ENCODE results near the gene XRCC2.
A peak's percentile ranks its signal among the peaks of the same experiment; 100 is the strongest.
"Not testable (repeated sequence)": the region's sequence is repeated elsewhere in the genome, so short reads cannot be mapped to it uniquely, and the experiment has no call there.

XRCC2 gene

DNA sequence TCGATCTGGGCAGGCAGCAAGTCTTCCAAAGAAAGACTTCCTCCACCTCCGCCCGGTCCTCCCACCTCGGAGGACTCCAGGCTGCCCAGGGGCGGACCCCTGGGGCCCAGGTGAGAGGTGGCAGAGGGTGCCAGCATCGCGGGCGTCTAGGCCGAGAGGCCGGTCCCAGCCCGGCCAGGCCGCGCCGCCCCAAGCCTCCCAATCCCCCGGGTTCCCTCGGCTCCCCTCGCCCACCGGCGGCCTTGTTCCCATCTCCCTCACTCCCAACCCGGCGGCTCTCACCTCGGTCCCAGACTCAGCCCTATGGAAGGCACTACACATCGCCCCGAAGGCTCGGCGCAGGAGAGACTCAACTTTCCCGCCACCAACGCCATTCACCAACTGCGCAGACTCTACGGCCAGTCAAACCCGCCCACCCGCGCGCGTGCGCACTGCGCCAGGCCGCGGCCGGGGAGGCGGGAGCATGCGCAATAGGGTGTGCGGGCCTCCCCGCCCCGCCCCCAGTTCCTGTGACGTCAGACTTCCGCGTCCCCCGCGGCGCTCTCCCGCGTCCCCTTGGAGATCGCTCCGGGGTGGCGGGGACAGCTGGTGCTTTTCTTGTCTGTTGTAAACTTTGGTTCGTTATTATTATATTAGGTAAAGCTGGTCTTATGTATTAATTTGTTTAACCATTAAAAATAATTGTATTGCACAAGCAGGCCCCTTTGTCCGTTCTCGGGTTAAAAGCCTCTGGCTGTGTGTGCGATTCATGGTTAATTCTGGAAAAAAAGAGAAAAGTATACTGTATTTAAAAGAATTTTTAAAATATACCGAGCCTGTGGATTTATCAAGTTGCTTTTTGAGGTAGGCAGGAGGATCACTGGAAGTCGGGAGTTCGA lies at the start of gene XRCC2:
Gene XRCC2, minus strand, starts transcription at position 383 of the 878 bp plus-strand sequence. Its CDS starts 62 bp downstream, at position 321.
- peak; percentile 96 for DNase-seq

DNA sequence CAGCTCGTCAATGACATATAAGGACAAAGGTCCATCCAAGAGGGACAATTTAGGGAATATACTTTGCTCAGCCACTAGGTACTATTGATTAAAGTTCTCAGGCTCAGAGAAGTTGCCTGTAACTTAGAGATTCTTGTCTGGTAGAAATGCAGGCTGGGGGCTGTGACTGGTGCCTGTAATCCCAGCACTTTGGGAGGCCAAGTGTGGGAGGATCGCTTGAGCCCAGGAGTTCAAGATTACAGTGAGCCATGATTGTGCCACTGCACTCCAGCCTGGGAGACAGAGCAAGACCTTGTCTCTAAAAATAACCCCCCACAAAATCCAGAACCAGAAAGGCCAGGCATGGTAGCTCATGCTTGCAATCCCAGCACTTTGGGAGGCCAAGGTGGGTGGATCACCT lies 47.4 kb upstream of the XRCC2 start:
- DNase-seq = no peak

DNA sequence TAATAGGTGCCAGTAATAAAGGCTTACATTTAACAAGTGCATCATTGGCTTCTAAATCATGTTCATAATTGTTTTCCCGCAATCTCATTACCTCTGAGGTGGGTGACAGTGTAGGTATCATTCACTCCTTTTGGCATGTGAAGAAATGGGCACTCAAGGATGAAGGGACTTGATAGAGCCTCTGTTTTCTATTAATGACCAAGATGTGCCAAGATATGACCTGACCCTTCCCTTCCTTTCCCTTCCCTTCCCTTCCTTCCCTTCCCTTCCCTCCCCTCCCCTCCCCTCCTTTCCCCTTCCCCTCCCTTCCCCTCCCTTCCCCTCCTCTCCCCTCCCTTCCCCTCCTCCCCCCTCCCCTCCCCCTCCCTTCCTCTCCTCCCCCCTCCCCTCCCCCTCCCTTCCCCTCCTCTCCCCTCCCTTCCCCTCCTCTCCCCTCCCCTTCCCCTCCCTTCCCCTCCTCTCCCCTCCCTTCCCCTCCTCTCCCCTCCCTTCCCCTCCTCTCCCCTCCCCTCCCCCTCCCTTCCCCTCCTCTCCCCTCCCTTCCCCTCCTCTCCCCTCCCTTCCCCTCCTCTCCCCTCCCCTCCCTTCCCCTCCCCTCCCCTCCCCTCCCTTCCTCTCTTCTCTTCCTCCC lies 36.6 kb upstream of the XRCC2 start:
- not testable (repeated sequence) for DNase-seq

DNA sequence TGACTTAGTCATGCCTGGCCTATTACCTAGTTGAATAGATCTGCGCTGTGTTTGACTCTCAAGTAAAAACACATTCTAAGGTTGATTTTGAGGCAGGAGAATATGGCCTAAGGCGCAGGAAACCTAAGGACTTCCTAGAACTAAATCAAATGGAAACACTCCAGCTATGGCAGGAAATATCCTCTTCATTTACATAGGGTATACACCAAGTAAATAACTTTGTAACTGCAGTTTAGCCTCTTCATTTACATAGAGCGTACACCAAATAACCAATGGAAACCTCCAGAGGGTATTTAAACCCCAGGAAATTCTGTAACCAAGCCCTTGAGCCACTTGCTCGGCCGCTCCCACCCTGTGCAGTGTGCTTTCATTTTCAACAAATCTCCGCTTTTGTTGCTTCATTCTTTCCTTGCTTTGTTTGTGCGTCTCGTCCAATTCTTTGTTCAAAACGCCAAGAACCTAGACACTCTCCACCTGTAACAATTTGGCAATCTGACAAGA lies 35.6 kb upstream of the XRCC2 start:
- no peak for DNase-seq

DNA sequence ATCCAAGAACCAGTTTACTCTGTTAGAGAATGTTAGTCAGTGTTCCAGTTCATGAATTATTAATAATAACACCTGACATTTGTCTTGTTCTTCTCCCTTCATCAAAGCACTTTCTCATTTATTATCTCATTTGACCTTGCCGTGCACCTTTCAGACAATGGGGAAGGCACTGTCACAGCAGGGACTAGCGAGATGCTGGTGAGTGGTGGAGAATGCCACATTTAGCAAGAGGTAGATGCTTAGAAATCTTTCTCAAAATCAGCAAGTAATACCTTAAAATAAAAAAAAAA lies 34.2 kb upstream of the XRCC2 start:
- no peak for DNase-seq

DNA sequence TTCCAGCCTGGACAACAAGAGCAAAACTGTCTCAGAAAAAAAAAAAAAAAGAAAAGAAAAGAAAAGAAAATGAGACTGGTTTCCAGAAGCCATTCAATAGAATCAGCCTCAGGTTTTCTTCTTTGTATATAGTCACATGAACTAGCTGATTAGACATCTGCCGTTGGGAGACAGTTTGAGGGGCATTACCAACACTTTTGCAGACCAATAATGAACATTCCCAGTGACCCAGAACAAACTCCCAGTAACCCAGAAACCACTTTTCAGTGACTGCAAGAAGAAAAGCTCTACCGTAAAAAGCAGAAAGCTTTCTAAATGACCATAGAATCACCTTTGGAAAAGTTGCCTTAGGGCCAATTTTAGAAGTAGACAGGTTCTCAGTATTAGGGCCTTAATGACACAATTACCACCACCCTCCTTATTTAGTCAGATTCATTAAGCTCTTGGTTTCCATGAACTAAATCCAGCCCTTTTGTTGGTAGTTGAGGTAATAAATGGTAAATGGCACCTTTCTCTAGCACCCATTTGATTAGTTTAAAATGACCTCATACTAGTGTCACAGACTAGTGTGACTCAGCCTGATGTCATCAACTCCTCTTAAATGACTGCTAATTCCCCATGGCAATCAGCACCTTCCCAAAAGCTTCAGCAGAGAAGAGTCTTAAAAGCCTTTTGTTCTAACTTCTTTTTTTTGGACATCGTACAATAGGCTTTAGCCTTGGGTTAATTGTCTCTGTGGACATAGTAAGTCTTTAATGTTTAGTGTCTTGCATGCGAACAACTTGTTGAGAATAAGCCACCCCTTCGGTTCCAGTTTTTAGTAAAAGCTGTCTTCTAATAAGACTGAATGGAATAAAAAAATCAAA lies 33.6 kb upstream of the XRCC2 start:
- DNase-seq = peak; percentile 48

DNA sequence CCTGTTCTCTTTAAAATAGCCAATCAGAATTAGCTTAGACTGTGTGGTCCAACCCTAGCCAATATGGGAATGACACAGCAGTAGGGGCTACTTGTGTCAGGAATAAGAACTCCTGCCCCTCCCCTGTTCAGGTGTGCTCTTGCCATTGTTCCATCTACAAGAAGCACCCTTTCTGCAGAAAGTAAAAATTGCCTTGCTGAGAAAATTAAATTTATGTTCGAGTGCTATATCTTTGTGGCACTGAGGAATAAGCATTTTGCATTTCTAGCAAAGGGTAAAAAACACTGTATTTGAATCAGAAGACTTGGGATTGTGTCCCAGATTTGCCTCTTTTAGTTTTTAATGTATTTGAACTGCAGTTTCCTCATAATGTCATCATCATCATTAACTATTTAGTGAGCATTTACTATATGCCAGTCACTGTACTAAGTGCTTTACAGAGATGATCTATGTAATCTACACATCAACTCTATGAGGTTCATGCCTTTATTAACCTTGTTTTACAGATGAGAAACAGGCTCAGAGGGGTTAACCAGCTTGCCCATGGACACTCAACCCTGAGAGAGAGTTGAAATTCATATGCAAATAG lies 28.9 kb upstream of the XRCC2 start:
- DNase-seq = no peak

DNA sequence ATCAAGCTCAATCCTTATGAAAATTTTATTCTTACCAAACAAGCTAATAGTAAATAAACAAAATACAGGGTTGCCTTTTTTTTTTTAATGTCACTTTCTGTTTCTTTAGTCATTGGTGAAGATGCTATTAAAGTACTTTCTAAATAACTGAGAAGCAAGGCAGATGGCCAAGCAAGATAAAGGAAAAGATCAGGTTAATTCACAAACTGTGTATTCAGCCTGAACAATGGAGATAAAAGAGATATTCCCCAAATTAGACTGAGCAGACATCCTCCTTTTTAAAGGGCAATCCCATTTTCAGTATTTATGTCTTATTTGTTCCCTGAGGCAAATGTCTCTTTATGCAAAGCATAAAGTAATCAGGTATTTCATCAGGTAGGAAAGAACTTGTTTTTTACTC lies 23.1 kb upstream of the XRCC2 start:
- no peak for DNase-seq

DNA sequence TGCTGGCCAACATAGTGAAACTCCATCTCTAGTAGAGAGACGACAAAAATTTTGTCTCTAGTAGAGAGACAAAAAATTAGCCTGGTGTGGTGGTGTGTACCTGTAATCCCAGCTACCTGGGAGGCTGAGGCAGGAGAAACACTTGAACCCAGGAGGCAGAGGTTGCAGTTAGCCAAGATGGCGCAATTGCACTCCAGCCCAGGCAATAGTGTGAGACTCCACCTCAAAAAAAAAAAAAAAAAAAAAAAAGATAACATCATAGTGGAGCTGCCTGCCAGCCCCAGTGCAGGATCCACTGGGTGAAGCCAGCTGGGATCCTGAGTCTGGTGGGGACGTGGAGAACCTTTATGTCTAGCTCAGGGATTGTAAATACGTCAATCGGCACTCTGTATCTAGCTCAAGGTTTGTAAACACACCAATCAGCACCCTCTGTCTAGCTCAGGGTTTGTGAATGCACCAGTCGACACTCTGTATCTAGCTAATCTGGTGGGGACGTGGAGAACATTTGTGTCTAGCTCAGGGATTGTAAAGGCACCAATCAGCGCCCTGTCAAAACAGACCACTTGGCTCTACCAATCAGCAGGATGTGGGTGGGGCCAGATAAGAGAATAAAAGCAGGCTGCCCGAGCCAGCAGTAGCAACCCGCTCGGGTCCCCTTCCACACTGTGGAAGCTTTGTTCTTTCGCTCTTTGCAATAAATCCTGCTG lies 21.5 kb upstream of the XRCC2 start:
- DNase-seq = not testable (repeated sequence)

DNA sequence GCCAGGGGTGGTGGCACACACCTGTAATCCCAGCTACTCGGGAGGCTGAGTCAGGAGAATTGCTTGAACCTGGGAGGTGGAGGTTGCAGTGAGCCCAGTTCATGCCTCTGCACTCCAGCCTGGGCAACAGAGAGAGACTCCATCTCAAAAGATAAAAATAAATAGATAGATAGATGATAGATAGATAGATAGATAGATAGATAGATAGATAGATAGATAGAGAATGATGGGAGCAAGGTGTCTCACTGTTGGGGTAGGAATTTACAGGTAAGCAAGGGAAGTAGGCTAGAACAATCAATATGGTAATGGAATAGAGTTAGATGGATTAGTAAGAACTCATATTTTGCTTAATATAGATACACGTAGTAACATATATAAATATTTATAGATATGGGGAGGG lies 16.3 kb upstream of the XRCC2 start:
- DNase-seq = not testable (repeated sequence)

DNA sequence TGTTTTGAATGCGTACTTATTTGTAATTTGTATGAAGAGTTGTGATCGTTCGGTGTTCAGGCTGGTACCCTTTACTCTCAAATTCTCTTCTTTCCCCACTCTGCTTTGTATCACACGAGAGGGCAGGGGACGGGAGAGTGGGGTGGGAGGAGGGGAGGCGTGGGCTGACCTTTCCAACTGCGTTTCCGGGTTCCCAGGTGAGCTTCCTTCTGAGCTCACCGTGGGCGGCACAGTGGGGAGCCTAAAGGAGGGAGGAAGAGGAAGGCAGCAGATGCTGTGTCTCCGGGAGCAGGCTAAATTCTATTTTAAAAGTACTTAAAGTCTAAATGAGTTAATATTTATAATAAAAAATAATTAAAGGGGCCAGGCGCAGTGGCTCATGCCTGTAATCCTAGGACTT lies 7.4 kb upstream of the XRCC2 start:
- DNase-seq = no peak

DNA sequence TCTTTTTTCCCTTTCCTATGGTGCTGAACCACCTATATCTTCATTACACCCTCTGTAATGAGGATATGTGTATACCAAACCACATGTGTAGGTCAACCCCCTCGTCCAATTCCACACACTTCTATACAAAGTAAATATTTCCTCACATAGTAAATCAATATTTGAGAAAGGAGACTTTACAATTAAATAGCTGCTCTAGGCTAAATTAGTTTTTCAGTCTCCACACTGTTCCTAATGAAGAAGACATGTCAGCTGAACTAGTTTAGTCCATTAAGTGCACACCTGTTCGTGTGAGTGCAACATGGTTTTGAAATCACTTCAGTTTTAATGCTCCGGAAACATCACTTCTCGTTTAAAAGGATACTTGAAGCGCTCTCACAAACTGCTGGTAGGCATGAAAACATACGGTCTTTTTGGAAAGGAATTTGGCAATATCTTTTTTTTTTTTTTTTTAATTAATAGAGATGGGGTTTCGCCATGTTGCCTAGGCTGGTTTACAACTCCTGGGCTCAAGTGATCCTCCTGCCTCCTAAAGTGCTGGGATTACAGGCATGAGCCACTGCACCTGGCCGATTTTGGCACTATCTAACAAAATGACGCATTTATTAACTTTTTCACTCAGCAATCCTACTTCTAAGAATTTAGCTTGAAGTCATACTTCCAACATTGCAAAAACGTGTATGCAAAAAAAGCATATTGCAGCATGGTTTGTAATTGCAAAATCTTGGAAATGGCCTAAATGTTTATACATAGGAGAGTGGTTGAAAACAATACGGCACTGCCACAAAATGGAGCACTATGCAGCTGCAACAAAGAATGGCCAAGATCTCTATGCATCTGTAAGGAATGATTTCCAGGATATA lies 2.1 kb upstream of the XRCC2 start:
- DNase-seq = peak; percentile 90

DNA sequence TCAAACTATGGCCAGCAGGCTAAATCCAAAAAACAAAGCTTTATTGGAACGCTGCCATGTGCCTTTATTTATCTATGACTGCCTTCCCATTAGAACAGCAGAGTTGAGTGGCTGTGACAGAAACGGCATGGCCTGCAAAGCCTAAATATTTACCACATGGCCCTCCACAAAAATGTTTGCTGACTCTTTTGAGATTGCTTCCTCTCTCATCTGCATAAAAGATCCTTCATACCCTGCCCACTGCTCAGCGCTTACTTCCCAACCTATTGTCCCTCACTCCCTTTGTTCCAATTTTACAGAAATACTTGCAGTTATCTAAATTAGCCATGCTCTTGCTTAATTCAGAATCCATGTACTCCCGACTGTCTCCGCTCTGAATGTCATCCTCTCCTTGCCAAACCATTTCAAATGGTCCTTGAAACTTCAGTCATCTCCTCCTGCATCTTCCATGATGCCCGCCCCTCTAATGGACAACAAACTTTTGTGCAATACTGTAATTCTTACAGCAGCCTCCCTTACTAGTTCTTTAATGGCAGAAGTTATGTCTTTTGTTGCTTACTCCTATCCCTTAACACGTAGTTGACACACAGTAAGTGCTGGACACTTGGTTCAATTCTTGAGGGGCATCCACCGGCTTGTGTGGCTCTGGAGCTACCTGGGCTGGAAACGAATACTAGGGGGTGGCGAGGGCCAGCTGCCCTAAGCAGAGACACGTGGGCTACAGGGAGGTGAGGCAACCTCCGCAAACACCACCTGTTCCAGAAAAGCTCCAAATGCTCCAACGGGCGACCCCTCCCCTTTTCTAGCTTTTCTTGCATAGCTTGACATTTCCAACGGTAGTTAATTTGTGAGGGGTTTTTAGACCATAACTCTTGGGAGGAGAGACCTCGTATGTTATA lies 832 bp downstream of the XRCC2 start:
- peak; percentile 81 for DNase-seq

DNA sequence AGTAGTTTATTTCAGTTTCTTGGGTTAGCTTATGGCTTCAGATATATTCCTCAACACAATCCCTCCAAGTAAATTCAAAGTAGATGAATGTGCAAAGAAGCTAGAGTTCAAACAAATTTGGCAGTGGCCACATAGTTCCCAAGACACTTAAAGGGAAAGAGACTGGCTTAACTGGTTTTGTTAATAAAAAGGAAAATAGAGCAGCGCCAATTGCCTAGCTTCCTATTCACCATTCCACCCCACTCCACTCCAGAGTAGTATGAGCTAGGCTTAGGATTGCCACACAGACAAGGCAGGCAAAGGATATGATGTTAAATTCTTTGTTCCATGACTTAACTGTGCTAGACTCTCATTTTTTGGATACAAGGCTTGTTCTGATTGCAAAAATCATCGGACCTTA lies 2.0 kb downstream of the XRCC2 start:
- peak; percentile 47 for DNase-seq

DNA sequence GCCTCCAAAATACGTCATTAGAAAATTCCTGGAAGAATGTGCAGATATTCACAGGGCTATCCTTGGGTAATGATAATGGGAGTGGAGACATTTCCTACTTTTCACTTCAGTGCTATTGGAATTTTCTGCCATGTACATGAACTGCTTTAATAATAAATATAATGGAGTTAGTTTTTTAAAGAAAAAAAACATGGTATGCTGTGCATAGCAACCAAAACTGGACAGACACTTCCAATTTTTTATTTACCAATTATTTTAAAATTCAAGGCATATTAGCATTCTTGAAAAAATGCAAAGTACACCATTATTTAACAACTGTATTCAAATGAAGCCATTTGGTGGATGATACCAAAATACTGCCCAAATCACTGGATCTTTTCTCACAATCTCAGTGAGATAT lies 3.3 kb downstream of the XRCC2 start:
- DNase-seq = no peak

DNA sequence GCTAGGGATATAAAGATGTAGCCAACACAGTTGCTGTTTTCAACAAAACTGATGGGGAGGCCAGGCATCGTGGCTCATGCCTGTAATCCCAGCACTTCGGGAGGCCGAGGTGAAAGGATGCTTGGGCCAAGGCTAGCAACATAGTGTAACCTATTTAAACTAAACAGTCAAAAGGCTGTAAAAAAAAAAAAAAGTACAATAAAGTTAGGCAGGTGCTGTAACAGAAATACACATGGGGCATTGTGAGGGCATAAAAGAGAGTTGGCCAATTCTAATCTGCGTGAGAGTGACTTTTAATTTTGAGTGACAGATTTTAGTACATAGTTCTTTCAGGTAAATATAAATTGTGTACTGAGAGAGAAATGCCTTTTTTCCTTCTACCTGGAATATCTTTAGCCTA lies 6.2 kb downstream of the XRCC2 start:
- no peak for DNase-seq

DNA sequence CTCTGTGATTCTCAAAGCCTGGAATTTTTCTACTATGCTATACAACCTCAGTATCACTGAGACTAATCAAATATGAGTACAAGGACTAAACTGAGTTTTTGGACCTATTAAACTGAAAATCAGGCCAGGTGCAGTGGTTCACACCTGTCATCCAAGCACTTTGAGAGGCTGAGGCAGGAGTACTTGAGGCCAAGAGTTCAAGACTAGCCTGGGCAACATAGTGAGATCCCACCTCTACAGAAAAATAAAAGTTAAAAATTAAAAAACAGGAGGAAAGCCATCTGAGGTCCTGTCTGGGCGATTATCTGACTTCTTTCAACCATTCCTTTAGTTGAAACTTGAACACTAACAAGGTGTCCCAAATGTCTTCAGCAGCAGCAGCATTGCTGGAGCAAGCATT lies 7.0 kb downstream of the XRCC2 start:
- no peak for DNase-seq

DNA sequence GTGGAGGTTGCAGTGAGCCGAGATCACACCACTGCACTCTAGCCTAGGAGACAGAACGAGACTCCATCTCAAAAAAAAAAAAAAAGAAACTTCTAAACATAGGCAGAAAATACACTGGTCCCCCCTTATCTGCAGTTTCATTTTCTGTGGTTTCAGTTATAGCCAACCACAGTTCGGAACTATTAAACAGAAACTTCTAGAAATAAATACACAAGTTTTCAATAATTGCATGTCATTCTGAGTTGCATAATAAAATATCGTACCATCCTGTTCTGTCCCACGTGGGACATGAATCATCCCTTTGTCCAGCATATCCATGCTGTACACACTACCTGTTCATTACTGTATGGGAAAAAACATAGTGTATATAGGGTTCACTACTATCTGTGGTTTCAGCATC lies 8.0 kb downstream of the XRCC2 start:
- DNase-seq = no peak

DNA sequence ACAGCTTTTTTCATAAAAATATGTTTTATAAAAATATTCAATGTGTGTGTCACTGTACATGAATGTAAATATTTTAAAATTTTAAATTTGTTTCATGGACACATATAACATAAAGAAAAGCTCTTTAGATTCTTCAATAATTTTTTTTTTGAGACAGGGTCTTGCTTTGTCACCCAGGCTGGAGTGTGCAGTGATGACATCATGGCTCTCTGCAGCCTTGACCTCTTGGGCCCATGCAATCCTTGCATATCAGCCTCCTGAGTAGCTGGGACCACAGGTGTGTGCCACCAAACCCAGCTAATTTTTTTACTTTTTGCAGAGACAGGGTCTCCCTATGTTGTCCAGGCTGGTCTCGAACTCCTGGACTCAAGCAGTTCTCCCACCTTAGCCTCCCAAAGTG lies 9.9 kb downstream of the XRCC2 start:
- no peak for DNase-seq

DNA sequence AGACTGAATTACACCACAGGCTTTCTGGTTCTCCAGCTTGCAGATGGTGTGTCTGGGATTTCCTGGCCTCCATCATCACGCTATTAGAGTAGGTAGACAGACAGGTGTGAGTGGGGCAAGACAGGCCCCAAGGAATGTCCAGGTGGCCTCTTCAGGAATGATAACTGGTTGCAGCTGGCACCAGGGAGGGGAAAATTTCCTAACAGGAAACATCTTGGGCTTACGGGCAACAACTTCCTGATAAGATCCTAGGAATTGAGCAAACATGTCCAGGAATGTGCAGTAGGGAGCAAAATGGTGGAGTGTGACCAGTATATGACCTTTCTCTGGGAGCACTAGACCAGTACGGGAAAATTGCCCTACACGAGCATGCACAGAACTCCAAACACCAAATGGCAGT lies 11.3 kb downstream of the XRCC2 start:
- no peak for DNase-seq

All from DMS53 (cell line).